Fibroblast of pulmonary artery (primary cell): ENCODE results near the gene FAM237B.
"Not testable (repeated sequence)": the region's sequence is repeated elsewhere in the genome, so short reads cannot be mapped to it uniquely, and the experiment has no call there.

Source experiments
- DNase-seq: peaks from one replicate; pipeline ENCODE4 v3.0.0-alpha.2; 2010; ENCODE audit warnings: low read depth
- H3K4me3 ChIP-seq: replicated peaks from 2 replicates; pipeline ENCODE4 v1.5.1; 2011; ENCODE audit warnings: low read depth, mild to moderate bottlenecking, control low read depth, low read length, moderate library complexity
- CTCF ChIP-seq: IDR thresholded peaks from 2 replicates; pipeline ENCODE4 v1.5.1; 2011; ENCODE audit warnings: mild to moderate bottlenecking, control low read depth, low read length, inconsistent platforms; ENCODE audit errors: missing control alignments

FAM237B gene

GRCh38 chr7:90320801-90321494 lies at the start of gene FAM237B:
FAM237B (minus strand) TSS chr7:90321304; CDS start chr7:90319748, 1,556 bp downstream.
- TF ChIP-seq CTCF, result no peak
- DNase-seq, result peak; percentile 26
- H3K4me3 ChIP-seq, result peak within 1 kb of the TSS; percentile 36

- DNase-seq, result no peak
- no peak overlapping the region for H3K4me3 ChIP-seq
- no peak for TF ChIP-seq CTCF
Observed at GRCh38 chr7:90351987-90352386, 30.9 kb upstream of the FAM237B start.

GRCh38 chr7:90350032-90350431 lies 28.9 kb upstream of the FAM237B start:
- not testable (repeated sequence) for DNase-seq, H3K4me3 ChIP-seq

GRCh38 chr7:90349305-90349704 lies 28.2 kb upstream of the FAM237B start:
- no peak for DNase-seq
- no peak overlapping the region for H3K4me3 ChIP-seq
- no peak for TF ChIP-seq CTCF

- DNase-seq, result no peak
- H3K4me3 ChIP-seq, result peak overlapping the region; percentile 99
- no peak for TF ChIP-seq CTCF
Observed at GRCh38 chr7:90347759-90348158, 26.7 kb upstream of the FAM237B start.

GRCh38 chr7:90346336-90347125 lies 25.4 kb upstream of the FAM237B start, which contains the start of gene GTPBP10:
GTPBP10 (plus strand) TSS chr7:90346716; CDS start chr7:90346742, 26 bp downstream.
- peak; percentile 71 for TF ChIP-seq CTCF
- peak within 1 kb of the TSS; percentile 99 for H3K4me3 ChIP-seq
- DNase-seq, result peak; percentile 98

GRCh38 chr7:90345595-90346335 lies 24.7 kb upstream of the FAM237B start:
- H3K4me3 ChIP-seq, result peak overlapping the region; percentile 99
- peak; percentile 50 for DNase-seq
- no peak for TF ChIP-seq CTCF
